SW480 (cell line): Measurements from ENCODE around the gene KRTAP2-3.
A peak's percentile ranks its signal among the peaks of the same experiment; 100 is the strongest.

Experiments used
- DNase-seq: peaks from one replicate; pipeline ENCODE4 v3.0.0-alpha.2; 2016; ENCODE audit warnings: low spot score

Gene KRTAP2-3

DNA sequence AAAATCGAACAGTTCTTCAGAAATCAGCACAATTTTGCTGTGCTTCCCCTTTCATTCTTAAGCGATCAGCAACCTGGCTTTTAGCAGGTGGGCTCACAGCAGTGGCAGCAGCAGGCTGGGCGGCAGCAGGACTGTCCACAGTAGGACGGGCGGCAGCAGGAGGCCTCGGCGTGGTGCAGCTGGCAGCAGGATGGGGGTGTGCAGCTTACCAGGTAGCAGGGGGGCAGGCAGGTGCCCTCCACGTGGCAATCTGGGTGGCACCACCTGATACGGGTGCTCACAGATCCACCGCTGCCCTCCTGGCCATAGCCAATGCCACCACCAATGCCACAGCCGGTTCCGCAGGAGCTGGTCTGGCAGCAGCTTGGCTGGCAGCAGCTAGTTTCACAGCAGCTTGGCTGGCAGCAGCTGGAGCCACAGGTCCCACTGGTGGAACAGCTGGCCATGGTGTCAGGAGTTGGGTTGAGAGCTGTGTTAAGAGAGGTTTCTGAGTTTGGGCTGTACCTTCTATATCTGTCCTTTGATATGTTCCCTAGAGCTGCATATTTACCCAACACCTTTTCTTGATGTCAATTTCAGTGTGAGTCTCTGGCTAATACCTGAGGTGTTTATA is 30.2 kb downstream of the KRTAP2-3 start, which contains the start of gene KRTAP1-4:
Gene KRTAP1-4, minus strand, starts transcription at position 563 of the 613 bp plus-strand sequence. Its CDS starts 117 bp downstream, at position 446.
- no peak for DNase-seq

DNA sequence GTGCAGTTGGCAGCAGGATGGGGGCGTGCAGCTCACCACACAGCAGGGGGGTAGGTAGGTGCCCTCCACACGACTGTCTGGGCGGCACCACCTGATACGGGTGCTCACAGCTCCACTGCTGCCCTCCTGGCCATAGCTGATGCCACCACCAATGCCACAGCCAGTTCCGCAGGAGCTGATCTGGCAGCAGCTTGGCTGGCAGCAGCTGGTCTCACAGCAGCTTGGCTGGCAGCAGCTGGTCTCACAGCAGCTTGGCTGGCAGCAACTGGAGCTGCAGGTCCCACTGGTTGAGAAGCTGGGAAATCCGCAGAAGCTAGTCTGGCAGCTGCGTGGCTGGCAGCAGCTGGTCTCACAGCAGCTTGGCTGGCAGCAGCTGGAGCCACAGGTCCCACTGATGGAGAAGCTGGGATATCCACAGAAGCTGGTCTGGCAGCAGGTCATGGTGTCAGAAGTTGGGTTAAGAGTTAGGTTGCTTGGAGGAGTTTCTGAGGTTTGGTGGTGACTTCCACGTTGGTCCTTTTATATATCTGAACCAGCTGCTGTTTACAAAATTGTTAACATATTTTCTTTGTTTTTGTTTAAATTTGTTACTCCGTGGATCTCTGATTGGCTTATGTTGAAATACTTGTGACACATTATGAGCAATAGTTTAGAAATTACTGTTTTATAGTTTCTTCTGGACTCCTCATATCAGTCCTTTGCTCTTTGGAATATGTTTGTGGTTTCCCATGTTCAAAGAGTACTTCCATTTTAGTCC is 33.0 kb downstream of the KRTAP2-3 start, which contains the start of gene KRTAP1-5:
Gene KRTAP1-5, minus strand, starts transcription at position 494 of the 757 bp plus-strand sequence. Its CDS starts 53 bp downstream, at position 441.
- no peak for DNase-seq

DNA sequence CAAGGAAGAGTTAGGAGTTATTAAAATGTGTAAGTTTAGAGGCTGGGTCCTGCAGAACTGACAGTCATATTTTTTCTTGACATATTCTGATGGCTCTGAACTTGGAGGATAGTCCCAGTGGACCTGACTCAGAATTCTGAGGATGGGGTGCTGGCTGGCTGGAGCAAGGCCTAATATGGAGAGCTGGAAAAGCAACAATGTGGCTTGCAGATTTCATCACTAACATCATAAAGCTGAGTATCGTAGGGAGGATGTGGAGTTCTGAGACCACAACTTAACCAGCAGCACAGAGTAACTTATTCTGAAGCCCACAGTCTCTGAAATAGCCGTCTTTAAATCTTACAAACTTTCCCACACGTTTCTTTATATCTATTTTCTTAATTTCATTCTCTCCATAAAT is 35.2 kb downstream of the KRTAP2-3 start:
- DNase-seq, result no peak

DNA sequence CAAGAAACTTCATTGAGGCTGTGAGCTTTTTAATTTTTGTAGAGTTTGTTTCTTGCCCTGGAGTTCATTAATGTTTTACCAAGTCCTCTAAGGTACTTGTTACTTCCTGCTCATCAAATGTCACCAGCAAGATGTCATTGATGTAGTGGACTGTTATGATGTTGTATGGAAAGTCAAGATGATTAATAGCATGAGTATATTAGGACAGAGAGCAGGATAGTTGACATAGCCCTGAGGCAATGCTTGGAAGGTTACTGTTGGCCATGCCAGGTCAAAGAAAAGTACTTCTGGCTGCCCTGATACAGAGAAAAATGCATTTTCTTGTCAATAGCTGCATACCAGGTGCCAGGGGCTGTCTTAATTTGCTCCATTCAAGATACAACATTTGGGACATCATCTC is 39.6 kb downstream of the KRTAP2-3 start:
- no peak for DNase-seq

DNA sequence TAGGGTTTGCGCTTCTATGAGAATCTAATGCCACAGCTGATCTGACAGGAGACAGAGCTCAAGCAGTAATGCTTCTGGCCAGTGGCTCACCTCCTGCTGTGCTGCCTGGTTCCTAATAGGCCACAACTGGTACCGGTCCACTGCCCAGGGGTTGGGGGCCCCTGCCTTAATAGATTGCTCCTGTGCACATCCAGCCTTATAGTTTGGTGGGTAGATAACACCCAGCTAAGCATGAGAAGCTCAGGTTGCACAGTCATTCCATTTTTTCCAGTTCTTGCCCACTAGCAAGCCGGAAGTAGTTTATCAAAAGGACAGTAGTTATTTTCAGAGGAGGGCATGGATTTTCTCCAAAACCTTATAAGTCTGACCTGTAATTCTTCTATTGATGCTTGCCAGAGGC is 40.5 kb downstream of the KRTAP2-3 start:
- DNase-seq, result no peak

DNA sequence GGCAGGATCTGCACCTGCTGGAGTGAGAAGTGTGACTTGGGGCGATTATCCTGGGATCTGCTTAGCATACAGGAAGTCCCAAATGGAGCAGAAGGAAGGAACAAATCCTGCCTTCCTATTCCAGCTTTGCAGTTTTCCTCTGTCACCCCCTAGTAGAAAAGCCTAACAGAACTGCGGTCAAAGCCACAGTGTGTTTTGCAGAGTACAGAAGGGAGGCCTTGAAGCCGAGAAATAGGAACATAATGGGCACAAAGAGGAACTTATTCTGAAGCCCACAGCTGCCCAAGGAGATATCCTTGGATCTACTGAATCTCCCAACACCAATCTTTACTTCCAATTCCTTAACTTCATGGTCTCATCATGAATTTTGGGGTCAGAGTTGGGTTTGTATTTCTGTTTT is 41.4 kb downstream of the KRTAP2-3 start:
- no peak for DNase-seq

DNA sequence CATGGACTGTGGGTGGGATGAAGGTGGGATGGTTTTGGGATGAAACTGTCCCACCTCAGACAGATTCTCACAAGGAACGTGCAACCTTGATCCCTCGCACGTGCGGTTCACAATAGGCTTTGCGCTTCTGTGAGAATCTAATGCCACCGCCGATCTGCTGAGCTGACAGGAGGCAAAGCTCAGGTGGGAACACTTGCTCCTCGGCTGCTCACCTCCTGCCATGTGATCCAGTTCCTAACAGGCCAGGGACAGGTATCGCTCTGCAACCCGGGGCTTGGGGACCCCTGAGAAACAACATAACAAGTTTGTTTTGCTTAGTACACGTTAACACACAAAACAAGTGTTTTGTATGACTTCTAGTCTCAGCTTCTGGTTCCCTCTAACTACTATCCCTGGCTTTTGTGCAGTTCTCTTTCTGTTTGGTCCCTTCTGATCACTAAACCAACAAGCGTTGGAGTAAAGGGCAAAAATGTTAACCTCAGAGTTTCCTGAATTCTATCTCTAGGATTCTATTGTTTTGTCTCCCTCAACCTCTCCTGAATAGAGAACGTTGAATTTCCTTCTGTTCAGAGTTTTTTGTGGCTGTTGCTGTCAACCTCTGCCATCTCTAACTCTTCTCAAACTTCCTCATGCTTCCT is 43.2 kb downstream of the KRTAP2-3 start:
- no peak for DNase-seq

DNA sequence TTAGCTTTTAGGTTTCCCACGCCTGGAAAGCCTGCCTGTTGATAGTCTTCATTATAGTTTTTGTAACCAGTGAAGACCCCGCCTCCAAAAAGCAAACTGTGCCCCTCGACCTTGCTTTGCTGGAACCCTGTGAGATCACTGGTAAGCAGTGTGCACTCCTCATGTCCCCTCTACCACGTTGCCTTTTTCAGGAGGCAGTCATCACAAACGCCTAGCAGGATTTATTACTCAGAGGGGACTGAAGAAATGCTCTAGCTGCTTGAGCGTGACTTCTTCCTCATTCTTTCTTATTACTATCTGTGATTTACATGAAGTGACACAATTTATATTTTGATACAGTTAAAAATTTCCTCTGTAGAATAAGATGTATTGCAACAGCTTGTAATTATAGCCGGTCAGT is 44.5 kb downstream of the KRTAP2-3 start:
- no peak for DNase-seq

DNA sequence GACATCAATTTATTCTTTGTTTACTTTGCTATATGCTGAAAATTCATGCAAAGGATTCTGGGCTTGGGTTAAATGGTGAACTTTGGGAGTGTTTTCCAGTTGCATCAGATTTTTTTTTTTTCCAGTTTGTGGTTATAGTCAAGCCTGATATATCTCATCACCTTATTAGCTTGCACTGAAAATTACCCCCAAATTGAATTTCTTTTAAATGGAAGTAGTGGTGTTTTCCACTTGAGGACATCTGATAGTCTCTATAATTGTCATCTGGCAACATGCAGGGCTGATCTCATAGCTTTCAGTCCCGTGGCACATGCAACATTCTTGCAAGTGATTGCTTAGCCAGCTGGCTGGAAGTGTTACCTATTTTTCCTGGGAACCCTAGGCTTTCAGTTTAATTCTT is 46.3 kb downstream of the KRTAP2-3 start:
- no peak for DNase-seq

DNA sequence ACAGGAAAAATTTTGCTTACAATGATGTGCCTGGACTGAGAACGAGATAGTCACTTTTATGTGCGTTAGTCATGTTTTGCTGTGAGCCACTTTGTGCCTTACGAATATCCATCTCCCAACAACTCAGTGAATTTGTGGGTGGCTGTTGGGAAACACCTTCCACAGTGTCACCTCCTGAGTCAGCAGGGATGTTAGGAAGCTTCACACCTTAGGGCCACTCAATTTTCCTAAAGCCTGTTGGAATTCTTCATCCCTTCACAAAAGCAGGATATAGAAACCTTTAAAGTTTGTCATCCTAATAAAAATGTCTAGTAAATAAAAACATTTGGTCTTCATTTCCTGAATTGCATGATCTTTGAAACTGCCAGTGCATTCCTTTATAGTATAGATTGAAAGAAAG is 46.7 kb downstream of the KRTAP2-3 start:
- DNase-seq, result peak; percentile 44

DNA sequence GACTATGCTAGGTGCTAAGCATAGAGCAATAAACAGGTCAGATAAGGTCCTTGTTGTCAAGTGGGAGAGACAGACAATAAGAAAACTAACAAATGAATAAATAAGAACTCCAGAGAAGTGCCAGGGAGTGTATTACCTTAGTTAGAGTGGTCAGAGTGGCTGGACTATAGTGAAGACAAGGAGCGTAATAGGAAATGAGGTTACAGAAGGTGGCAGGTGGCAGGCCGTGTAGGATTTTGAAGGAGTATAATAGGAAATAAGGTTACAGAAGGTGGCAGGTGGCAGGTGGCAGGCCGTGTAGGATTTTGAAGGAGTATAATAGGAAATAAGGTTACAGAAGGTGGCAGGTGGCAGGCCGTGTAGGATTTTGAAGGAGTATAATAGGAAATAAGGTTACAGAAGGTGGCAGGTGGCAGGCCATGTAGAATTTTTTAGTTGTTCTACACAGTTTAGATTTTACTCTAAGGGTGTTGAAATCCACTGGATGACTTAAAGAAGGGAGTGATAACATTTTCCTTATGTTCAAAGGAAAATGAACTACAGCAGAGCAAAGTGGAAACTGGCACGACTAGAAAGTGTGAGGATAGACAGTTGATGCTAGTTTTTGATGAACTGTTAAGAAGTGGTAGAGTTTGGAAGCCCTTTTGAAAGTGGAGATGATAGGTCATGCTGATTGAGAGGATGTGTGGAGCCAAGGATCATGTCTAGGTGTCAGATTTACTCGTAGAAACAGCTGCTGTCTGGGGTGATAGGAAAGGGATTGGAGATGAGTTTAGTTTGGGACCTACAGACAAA is 47.4 kb downstream of the KRTAP2-3 start:
- DNase-seq, result no peak

DNA sequence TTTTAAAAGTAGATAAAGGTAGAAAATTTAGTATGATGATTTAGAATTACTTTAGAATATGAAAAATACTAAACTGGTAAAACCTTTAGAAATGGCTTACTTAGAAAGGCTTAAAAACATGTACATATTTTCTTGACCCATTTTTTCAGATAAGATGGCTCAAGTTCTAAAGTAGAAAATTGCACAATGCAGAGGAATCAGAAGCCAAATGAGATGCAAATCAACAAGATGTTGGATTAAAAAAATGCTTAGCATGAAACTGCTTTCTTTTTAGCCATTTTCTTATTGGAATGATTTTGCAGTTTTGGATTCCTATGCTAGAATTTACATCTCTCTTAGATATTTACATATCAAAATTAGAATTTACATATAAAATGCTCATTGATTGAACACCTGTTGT is 49.5 kb downstream of the KRTAP2-3 start:
- DNase-seq, result no peak

DNA sequence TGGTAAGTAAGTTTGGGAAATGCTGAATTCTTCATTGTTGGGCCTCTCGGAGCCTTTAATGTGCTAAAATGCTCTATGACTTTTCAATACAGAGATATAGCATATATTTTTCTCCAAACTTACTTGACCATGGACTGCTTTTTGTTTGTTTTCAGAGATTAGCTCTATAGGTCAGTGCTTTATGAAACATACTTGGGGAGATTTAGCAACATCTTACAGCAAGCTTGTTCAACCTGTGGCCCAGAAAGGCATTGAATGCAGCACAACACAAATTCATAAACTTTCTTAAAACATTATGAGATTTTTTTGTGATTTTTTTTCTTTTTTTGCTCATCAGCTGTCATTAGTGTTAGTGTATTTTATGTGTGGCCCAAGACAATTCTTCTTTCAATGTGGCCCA is 50.0 kb downstream of the KRTAP2-3 start:
- DNase-seq, result no peak

DNA sequence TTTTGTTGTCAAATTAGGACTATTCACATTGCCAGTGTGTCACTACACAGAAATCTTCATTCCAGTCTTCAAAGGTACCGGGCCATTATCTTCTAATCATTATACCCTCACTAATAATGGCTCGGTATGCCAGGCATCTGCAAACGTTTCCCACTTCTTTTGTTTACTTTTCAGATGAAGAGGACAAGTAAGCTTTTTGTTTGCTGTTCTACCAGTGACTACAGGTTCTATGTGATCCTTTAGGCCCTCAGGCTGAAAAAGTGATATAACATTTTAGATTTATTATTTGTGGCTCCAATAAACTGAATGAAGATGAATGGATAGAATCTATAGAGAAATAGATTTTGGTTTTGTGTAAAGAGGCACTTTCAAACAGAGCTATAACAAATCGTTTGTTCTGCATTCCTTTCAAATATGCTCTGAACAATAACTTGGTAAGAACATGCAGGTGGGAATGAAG is 50.6 kb downstream of the KRTAP2-3 start:
- peak; percentile 89 for DNase-seq
